Dermis microvascular lymphatic vessel endothelial cell (primary cell): ENCODE data around the gene WDR43. TPM values are rescaled to one million over a fixed set of nuclear protein-coding genes. Genes with fewer than 3 reads are reported as not detected.

Experiments
- DNase-seq, 2 donors: peaks; one replicate each; pipeline versions ENCODE4 v3.0.0 to v3.0.0-alpha.2; 2010; ENCODE audit warnings: low read depth in 2 of 2
- total RNA-seq: library from RNA; depleted of rRNA; stranded (reverse); fragments of >200 nt; gene quantifications from 2 replicates; pipeline ENCODE4 v1.2.1, GENCODE V29; 2014

Gene WDR43
- total RNA-seq, 1 donor from 2014 or later = 49.6 TPM

- no peak for DNase-seq
These were observed 98.9 kb downstream of the WDR43 start for GRCh38 chr2:28993206-28993960.

- DNase-seq = no peak
These were observed 99.6 kb downstream of the WDR43 start for GRCh38 chr2:28994074-28994473.

DNA sequence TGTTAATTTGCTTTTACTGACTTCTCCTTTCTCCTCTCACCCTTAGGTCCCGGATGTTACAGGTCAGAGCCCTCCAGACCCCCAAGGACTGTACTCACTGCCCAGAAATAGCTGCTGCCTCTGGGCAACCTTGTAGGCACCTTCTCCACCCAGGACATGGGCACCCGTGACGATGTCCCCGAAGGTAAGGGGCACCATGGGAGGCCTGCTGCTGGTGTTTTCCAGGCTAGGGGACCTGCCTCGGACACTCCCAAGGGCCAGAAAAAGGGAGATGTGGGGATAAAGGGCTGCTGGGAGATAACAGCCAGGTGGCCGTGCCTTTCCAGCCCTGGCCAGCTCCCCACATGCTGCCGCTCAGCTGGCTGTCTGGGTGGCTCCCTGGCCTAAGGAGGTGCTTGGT is 100.2 kb downstream of the WDR43 start:
- no peak for DNase-seq

DNA sequence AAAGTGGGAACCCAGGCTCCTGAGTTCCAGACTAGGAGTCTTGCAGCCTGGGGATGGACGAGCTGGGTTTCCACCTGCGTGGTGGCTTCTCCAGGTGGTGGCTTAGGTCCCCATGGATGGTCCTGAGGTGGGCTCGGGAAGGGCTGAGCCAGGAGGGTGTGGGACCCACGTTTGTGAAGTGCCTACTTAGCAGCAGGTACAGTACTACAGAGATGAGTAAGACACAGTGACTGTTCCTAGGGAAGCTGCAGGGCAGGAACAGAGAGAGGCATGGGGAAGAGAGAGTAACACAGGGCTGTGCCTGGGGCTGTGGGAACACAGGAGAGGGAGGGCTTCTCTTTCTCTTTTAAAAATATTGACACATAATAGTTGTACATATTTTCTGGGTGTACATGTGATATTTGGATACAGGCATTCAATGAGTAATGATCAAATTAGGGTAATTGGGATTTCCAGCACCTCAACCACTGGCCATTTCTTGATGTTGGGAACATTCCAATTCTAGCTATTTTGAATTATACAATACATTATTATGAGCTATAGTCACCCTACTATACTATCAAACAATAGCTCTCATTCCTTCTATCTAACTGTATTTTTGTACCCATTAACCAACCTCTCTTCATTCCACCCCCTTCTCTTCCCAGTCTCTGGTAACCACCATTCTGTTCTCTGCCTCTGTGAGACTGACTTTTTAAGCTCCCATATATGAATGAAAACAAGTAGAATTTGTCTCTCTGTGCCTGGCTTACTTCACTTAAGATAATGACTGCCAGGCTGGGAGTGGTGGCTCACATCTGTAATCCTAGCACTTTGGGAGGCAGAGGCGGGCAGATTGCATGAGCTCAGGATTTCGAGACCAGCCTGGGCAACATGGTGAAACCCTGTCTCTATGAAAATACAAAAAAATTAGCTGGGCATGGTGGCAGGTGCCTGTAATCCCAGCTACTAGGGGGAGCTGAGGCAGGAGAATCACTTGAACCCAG is 101.6 kb downstream of the WDR43 start:
- DNase-seq = no peak

- DNase-seq = no peak
These were observed 102.9 kb downstream of the WDR43 start for GRCh38 chr2:28997237-28997846.

Other genes starting within 250 kb of the WDR43 start
- gene PPP1CB, start 142.8 kb upstream of the WDR43 start, total RNA-seq = 102 and 108 TPM in 2 replicates
- gene SPDYA, start 83.8 kb upstream of the WDR43 start, total RNA-seq = 0.13 and 0.26 TPM in 2 replicates
- gene TRMT61B, start 24.4 kb upstream of the WDR43 start, total RNA-seq = 8.5 and 9.4 TPM in 2 replicates
- under 0.01 and 0.13 TPM in 2 replicates for gene TOGARAM2, start 86.6 kb downstream of the WDR43 start, total RNA-seq
- gene PCARE, start 179.9 kb downstream of the WDR43 start, total RNA-seq = not detected in 2 replicates
- gene CLIP4, start 220.7 kb downstream of the WDR43 start, total RNA-seq = 8.1 and 10.7 TPM in 2 replicates